HCT116 (cell line): ENCODE results near the gene ETNK1. TPM values are rescaled to one million over a fixed set of nuclear protein-coding genes. Genes with fewer than 3 reads are reported as not detected.
"Not testable (repeated sequence)": the region's sequence is repeated elsewhere in the genome, so short reads cannot be mapped to it uniquely, and the experiment has no call there.

Source experiments
- ATAC-seq: fragments of 200-7000 bp; cut with Tn5 transposase; 2 replicates; pipeline ENCODE4 v1.9.1; 2020; ENCODE audit warnings: mild to moderate bottlenecking, moderate library complexity
- BruUV-seq: library from RNA; stranded (reverse); fragments of 400-500 nt; replicated peaks from 2 replicates; lab custom pipeline; 2021; lab: Mats Ljungman, UMichigan
- CTCF ChIA-PET: fragments of 300-600 bp; sonication (Branson Sonifier 250); formaldehyde crosslinking; loops from one replicate; lab custom pipeline; 2021; ENCODE audit warnings: antibody characterized with exemption; lab: Charles Lee
- POLR2A ChIA-PET: fragments of 300-600, 350-600 bp; sonication (Branson Sonifier 250); formaldehyde crosslinking; loops from one replicate; lab custom pipeline; 2021; ENCODE audit warnings: antibody characterized with exemption; lab: Charles Lee
- RAD21 ChIA-PET, 2 experiments: fragments of 300-600 bp; sonication (Branson Sonifier 250); formaldehyde crosslinking; loops; one replicate each; lab custom pipeline; 2023; ENCODE audit warnings: low total read pairs in 2 of 2; ENCODE audit not compliant: uncharacterized antibody in 2 of 2, unreplicated experiment in 2 of 2, low non-redundant PET in 1 of 2; lab: Charles Lee
- DNase-seq: peaks from one replicate; pipeline ENCODE4 v3.0.0-alpha.2; 2010; ENCODE audit warnings: low read depth, low spot score
- H2AFZ ChIP-seq: fragments of 200-600 bp; shearing (Covaris generic), sonication (generic); 2 replicates; pipeline ENCODE4 v1.6.1; 2017; ENCODE audit warnings: low read depth, mixed run types, mixed read lengths, antibody characterized with exemption, low read length; ENCODE audit not compliant: poor library complexity, severe bottlenecking
- H3K27ac ChIP-seq: 2 replicates; pipeline ENCODE4 v1.5.1; 2012; ENCODE audit warnings: low read depth, low read length
- H3K27me3 ChIP-seq: fragments of 200-600 bp; sonication (generic); 2 replicates; pipeline ENCODE4 v1.6.1; 2016; ENCODE audit warnings: mixed run types, low read length, mixed read lengths; ENCODE audit not compliant: insufficient read depth
- H3K36me3 ChIP-seq, 2 experiments: fragments of 200-500 bp in 1 of 2; fragments of 200-600 bp in 1 of 2; sonication (Bioruptor generic) in 1 of 2; sonication (generic) in 1 of 2; 2 replicates each; pipeline versions ENCODE4 v1.5.1 to v1.6.1; 2014 to 2016; ENCODE audit warnings: low read length in 2 of 2, inconsistent platforms in 1 of 2, mixed read lengths in 1 of 2, mixed run types in 1 of 2; ENCODE audit not compliant: insufficient read depth in 2 of 2, control insufficient read depth in 1 of 2
- H3K4me1 ChIP-seq, 2 experiments: fragments of 200-600 bp in 1 of 2; sonication (generic) in 1 of 2; 2 replicates each; pipeline versions ENCODE4 v1.5.1 to v1.6.1; 2012 to 2017; ENCODE audit warnings: low read length in 2 of 2, inconsistent platforms in 1 of 2, mild to moderate bottlenecking in 1 of 2, mixed read lengths in 1 of 2, mixed run types in 1 of 2, moderate library complexity in 1 of 2; ENCODE audit not compliant: insufficient read depth in 2 of 2, control insufficient read depth in 1 of 2
- H3K4me2 ChIP-seq: fragments of 200-600 bp; sonication (generic); 2 replicates; pipeline ENCODE4 v1.6.1; 2017; ENCODE audit warnings: mixed run types, low read length, mixed read lengths
- H3K4me3 ChIP-seq, 2 experiments: fragments of 200-600 bp in 1 of 2; sonication (generic) in 1 of 2; replicated peaks in 1 of 2; 2 replicates each; pipeline ENCODE4 v1.5.1; 2011 to 2016; ENCODE audit warnings: low read length in 2 of 2, control low read depth in 1 of 2, low read depth in 1 of 2, mild to moderate bottlenecking in 1 of 2, mixed read lengths in 1 of 2, mixed run types in 1 of 2
- H3K79me2 ChIP-seq: fragments of 200-600 bp; sonication (generic); 2 replicates; pipeline ENCODE4 v1.6.1; 2017; ENCODE audit warnings: mild to moderate bottlenecking, mixed run types, low read length, moderate library complexity, mixed read lengths; ENCODE audit not compliant: insufficient read depth
- H3K9ac ChIP-seq: fragments of 200-600 bp; sonication (generic); 2 replicates; pipeline ENCODE4 v1.6.1; 2016; ENCODE audit warnings: low read length, mixed read lengths
- H3K9me2 ChIP-seq: fragments of 200-600 bp; sonication (generic), shearing (Covaris generic); 2 replicates; pipeline ENCODE4 v1.6.1; 2017; ENCODE audit warnings: mixed run types, mild to moderate bottlenecking, moderate library complexity; ENCODE audit not compliant: insufficient read depth
- H3K9me3 ChIP-seq, 2 experiments: fragments of 200-500 bp in 1 of 2; fragments of 200-600 bp in 1 of 2; sonication (Bioruptor generic) in 1 of 2; sonication (generic) in 1 of 2; 2 replicates each; pipeline ENCODE4 v1.6.1; 2014 to 2017; ENCODE audit warnings: low read length in 2 of 2, mixed read lengths in 2 of 2, inconsistent platforms in 1 of 2, low read depth in 1 of 2, mild to moderate bottlenecking in 1 of 2, mixed run types in 1 of 2, moderate library complexity in 1 of 2; ENCODE audit not compliant: control insufficient read depth in 1 of 2, insufficient read depth in 1 of 2
- H4K20me1 ChIP-seq: fragments of 200-600 bp; sonication (generic), shearing (Covaris generic); 2 replicates; pipeline ENCODE4 v1.6.1; 2017; ENCODE audit warnings: mixed run types, mild to moderate bottlenecking, moderate library complexity; ENCODE audit not compliant: insufficient read depth
- CBX3 ChIP-seq: IDR thresholded peaks from 2 replicates; pipeline ENCODE4 v1.6.1; 2012; ENCODE audit warnings: low read depth
- EGR1 ChIP-seq: IDR thresholded peaks from 2 replicates; pipeline ENCODE4 v1.6.1; 2012; ENCODE audit warnings: low read depth
- ELF1 ChIP-seq: IDR thresholded peaks from 2 replicates; pipeline ENCODE4 v1.6.1; 2012; ENCODE audit warnings: low read depth, borderline replicate concordance
- EZH2 ChIP-seq: fragments of 200-600 bp; sonication (generic); IDR thresholded peaks from 2 replicates; pipeline ENCODE4 v1.6.1; 2017; ENCODE audit warnings: antibody characterized with exemption, mixed run types
- EZH2phosphoT487 ChIP-seq: fragments of 200-600 bp; IDR thresholded peaks from 2 replicates; pipeline ENCODE4 v1.6.1; 2018; ENCODE audit warnings: antibody characterized with exemption, borderline replicate concordance
- POLR2A ChIP-seq: IDR thresholded peaks from 2 replicates; pipeline ENCODE4 v1.7.0; 2011; ENCODE audit warnings: borderline replicate concordance; ENCODE audit not compliant: insufficient read depth, insufficient read length; ENCODE audit errors: extremely low read depth
- POLR2AphosphoS5 ChIP-seq: IDR thresholded peaks from 2 replicates; pipeline ENCODE4 v1.6.1; 2011; ENCODE audit warnings: mild to moderate bottlenecking, low read depth, low read length, moderate library complexity
- TCF7L2 ChIP-seq: IDR thresholded peaks from 2 replicates; pipeline ENCODE4 v1.7.0; 2011; ENCODE audit warnings: borderline replicate concordance, inconsistent platforms; ENCODE audit not compliant: insufficient read depth, insufficient read length; ENCODE audit errors: extremely low read depth
- ZFX ChIP-seq: fragments of 450-650 bp; IDR thresholded peaks from 2 replicates; pipeline ENCODE4 v1.6.1; 2017
- ZNF274 ChIP-seq: fragments of 200-500 bp; sonication (Bioruptor generic); IDR thresholded peaks from 2 replicates; pipeline ENCODE4 v1.6.1; 2014; ENCODE audit warnings: mild to moderate bottlenecking, low read depth, low read length, inconsistent platforms
- intact Hi-C: fragments of 100-400 bp; cut with micrococcal nuclease; formaldehyde crosslinking; loops from 2 replicates; pipeline ENCODE4 v1.10.0; 2022
- total RNA-seq: library from RNA; stranded (reverse); gene quantifications from one replicate; pipeline ENCODE4 v1.2.1, GENCODE V29; 2021; ENCODE audit not compliant: unreplicated experiment

The ETNK1 gene
- total RNA-seq, 1 experiment from 2014 or later = 83.6 TPM

- RAD21 ChIA-PET = no interaction called here
- CTCF ChIA-PET = interaction anchor here (0.7 kb wide), 1 partner anchor 135 kb away, joined by 3 read pairs; no protein-coding TSS in a partner anchor
- intact Hi-C loops = no loop called here
Observed at GRCh38 chr12:22593864-22594263, 31.1 kb upstream of the ETNK1 start.

GRCh38 chr12:22597539-22597938 is 27.4 kb upstream of the ETNK1 start:
- RAD21 ChIA-PET, H3K27ac ChIP-seq, H3K4me2 ChIP-seq, H4K20me1 ChIP-seq, ATAC-seq, H3K79me2 ChIP-seq, POLR2A ChIA-PET, H3K36me3 ChIP-seq, H2AFZ ChIP-seq, H3K4me1 ChIP-seq, DNase-seq, H3K9me2 ChIP-seq, intact Hi-C loops, H3K27me3 ChIP-seq, CTCF ChIA-PET, H3K4me3 ChIP-seq, H3K9me3 ChIP-seq, H3K9ac ChIP-seq, BruUV-seq: not testable (repeated sequence)

More at GRCh38 chr12:22593864-22594263, 31.1 kb upstream of the ETNK1 start:
- no peak overlapping the region for H3K4me3 ChIP-seq
- H3K36me3 ChIP-seq = no peaks in the 10 kb centered on the region
- no peaks in the 10 kb centered on the region; the same call in 1 of the 2 replicates for H3K9me2 ChIP-seq
- no TSS peak for BruUV-seq
- H2AFZ ChIP-seq = no peak overlapping the region
- H3K79me2 ChIP-seq = no peaks in the 10 kb centered on the region
- ATAC-seq (no peak), DNase-seq (no peak)
- H3K4me1 ChIP-seq = no peaks in the 10 kb centered on the region
- no peaks in the 10 kb centered on the region for H3K9me3 ChIP-seq
- no peaks in the 10 kb centered on the region for H4K20me1 ChIP-seq
- no peaks in the 10 kb centered on the region for H3K27me3 ChIP-seq
- no peak overlapping the region for H3K27ac ChIP-seq
- TF ChIP-seq ZNF274 (no peak), POLR2A (no peak), TCF7L2 (no peak), POLR2AphosphoS5 (no peak), ZFX (no peak), EGR1 (no peak), EZH2phosphoT487 (no peak), CBX3 (no peak), EZH2 (no peak), ELF1 (no peak)
- POLR2A ChIA-PET = interaction anchor here (0.7 kb wide), 1 partner anchor 49 kb away, joined by 5 read pairs; no protein-coding TSS in a partner anchor
- no peak overlapping the region for H3K9ac ChIP-seq
- H3K4me2 ChIP-seq = no peak overlapping the region
